Panc1 (cell line): Measurements from ENCODE around the gene EFNA5. TPM values are rescaled to one million over a fixed set of nuclear protein-coding genes. Genes with fewer than 3 reads are reported as not detected.

Experiments
- ATAC-seq: fragments of 200-7000 bp; cut with Tn5 transposase; 2 replicates; pipeline ENCODE4 v1.9.1; 2020; ENCODE audit warnings: mild to moderate bottlenecking, moderate library complexity
- BruUV-seq: library from RNA; stranded (reverse); fragments of 400-500 nt; replicated peaks from 2 replicates; lab custom pipeline; 2021; lab: Mats Ljungman, UMichigan
- CTCF ChIA-PET: fragments of 300-600 bp; sonication (Branson Sonifier 250); formaldehyde crosslinking; loops from one replicate; lab custom pipeline; 2022; ENCODE audit warnings: antibody characterized with exemption; lab: Charles Lee
- POLR2A ChIA-PET: fragments of 300-600 bp; sonication (Branson Sonifier 250); formaldehyde crosslinking; loops from one replicate; lab custom pipeline; 2022; ENCODE audit warnings: antibody characterized with exemption; lab: Charles Lee
- DNase-seq: peaks from one replicate; pipeline ENCODE4 v3.0.0-alpha.2; 2010; ENCODE audit warnings: low read depth, low spot score
- H3K27ac ChIP-seq: 2 replicates; pipeline ENCODE4 v1.5.1; 2011; ENCODE audit warnings: mild to moderate bottlenecking, low read length, inconsistent platforms
- H3K27me3 ChIP-seq: fragments of 200-500 bp; sonication (Bioruptor generic); 2 replicates; pipeline ENCODE4 v1.6.0; 2014; ENCODE audit warnings: low read length, inconsistent platforms; ENCODE audit not compliant: control insufficient read depth, insufficient read depth
- H3K36me3 ChIP-seq: fragments of 200-500 bp; sonication (Bioruptor generic); 2 replicates; pipeline ENCODE4 v1.5.1; 2014; ENCODE audit warnings: inconsistent platforms, mild to moderate bottlenecking, low read length, moderate library complexity; ENCODE audit not compliant: control insufficient read depth, insufficient read depth
- H3K4me1 ChIP-seq: 2 replicates; pipeline ENCODE4 v1.5.1; 2011; ENCODE audit warnings: inconsistent platforms, mild to moderate bottlenecking, low read length, moderate library complexity; ENCODE audit not compliant: control insufficient read depth, insufficient read depth
- H3K4me3 ChIP-seq, 2 experiments: 2 replicates each; pipeline ENCODE4 v1.5.1; 2011 to 2012; ENCODE audit warnings: low read depth in 2 of 2, low read length in 2 of 2, mild to moderate bottlenecking in 2 of 2, inconsistent platforms in 1 of 2, moderate library complexity in 1 of 2
- H3K9me3 ChIP-seq: fragments of 200-500 bp; sonication (Bioruptor generic); 2 replicates; pipeline ENCODE4 v1.5.1; 2014; ENCODE audit warnings: low read depth, mild to moderate bottlenecking, inconsistent platforms, low read length, moderate library complexity; ENCODE audit not compliant: control insufficient read depth, insufficient read depth
- POLR2AphosphoS5 ChIP-seq: IDR thresholded peaks from 2 replicates; pipeline ENCODE4 v1.6.1; 2012; ENCODE audit warnings: mild to moderate bottlenecking, low read depth, low read length, moderate library complexity
- REST ChIP-seq, 2 experiments: IDR thresholded peaks; 2 replicates each; pipeline ENCODE4 v1.6.1; 2011 to 2012; ENCODE audit warnings: low read depth in 2 of 2, control low read depth in 1 of 2, low read length in 1 of 2, mild to moderate bottlenecking in 1 of 2, moderate library complexity in 1 of 2; ENCODE audit not compliant: insufficient read depth in 1 of 2
- SIN3A ChIP-seq: IDR thresholded peaks from 2 replicates; pipeline ENCODE4 v1.6.1; 2012; ENCODE audit warnings: low read depth, mild to moderate bottlenecking, low read length, moderate library complexity, borderline replicate concordance; ENCODE audit not compliant: insufficient read depth
- TCF7L2 ChIP-seq: IDR thresholded peaks from 2 replicates; pipeline ENCODE4 v1.6.1; 2011; ENCODE audit warnings: mild to moderate bottlenecking, low read depth, low read length, inconsistent platforms
- in situ Hi-C: cut with HindIII; loops from 2 replicates; pipeline ENCODE4 v1.10.0; 2016; ENCODE audit warnings: low sequenced_read_pairs, low pct_unique_long_range_greater_than_20kb
- intact Hi-C: fragments of 100-400 bp; cut with micrococcal nuclease; formaldehyde crosslinking; loops from one replicate; pipeline ENCODE4 v1.10.0; 2022; ENCODE audit not compliant: unreplicated experiment
- total RNA-seq: library from RNA; stranded (reverse); gene quantifications from one replicate; pipeline ENCODE4 v1.2.1, GENCODE V29; 2021; ENCODE audit not compliant: unreplicated experiment
- TF ChIP-seq, protein P1 (sequence below): fragments of 450-650 bp; IDR thresholded peaks from 2 replicates; pipeline ENCODE4 v1.5.1; 2017; ENCODE audit warnings: mild to moderate bottlenecking

EFNA5 gene
- total RNA-seq, 1 experiment from 2014 or later: 30.5 TPM

DNA sequence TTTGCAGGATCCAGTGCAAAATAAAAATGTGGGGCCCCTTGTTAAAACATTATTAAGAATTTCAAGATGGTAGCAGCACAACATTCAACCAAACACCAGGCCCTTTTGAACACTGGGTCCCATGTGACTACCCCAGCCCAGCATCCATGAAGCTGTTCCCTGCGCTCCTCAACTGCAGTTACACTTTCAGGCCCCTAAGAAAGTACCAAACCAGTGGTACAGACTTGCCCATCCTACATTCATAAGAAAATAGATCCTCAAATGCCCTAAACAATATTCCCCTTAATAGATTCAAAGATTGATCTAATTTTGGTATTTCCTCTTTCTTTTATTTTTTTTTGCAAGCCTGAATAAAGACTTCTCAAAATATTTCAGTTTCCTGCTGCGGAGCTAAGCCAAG is 201.7 kb downstream of the EFNA5 start:
- no peaks in the 10 kb centered on the region for H3K27me3 ChIP-seq
- no peak for TF ChIP-seq POLR2AphosphoS5
- no peak for TF ChIP-seq REST (IDR thresholded peaks at IDR 0.05; ENCODE audit: insufficient read depth in 1 of 2, low read depth in 2 of 2, low read length in 1 of 2)
- TF ChIP-seq TCF7L2: no peak
- TF ChIP-seq SIN3A: no peak
- TF ChIP-seq, protein P1, sequence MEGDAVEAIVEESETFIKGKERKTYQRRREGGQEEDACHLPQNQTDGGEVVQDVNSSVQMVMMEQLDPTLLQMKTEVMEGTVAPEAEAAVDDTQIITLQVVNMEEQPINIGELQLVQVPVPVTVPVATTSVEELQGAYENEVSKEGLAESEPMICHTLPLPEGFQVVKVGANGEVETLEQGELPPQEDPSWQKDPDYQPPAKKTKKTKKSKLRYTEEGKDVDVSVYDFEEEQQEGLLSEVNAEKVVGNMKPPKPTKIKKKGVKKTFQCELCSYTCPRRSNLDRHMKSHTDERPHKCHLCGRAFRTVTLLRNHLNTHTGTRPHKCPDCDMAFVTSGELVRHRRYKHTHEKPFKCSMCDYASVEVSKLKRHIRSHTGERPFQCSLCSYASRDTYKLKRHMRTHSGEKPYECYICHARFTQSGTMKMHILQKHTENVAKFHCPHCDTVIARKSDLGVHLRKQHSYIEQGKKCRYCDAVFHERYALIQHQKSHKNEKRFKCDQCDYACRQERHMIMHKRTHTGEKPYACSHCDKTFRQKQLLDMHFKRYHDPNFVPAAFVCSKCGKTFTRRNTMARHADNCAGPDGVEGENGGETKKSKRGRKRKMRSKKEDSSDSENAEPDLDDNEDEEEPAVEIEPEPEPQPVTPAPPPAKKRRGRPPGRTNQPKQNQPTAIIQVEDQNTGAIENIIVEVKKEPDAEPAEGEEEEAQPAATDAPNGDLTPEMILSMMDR: no peak
- BruUV-seq: no TSS peak
- ChIA-PET CTCF (no interaction called here), POLR2A (interaction anchor here (0.7 kb wide), 1 partner anchor 77 kb away, joined by 4 read pairs; no protein-coding TSS in a partner anchor)
- intact Hi-C loops: no loop called here
- ATAC-seq (peak; percentile 41; the same call in 1 of the 2 replicates), DNase-seq (no peak)
- 0 out of 4 replicates have a peak overlapping the region, but pooled peaks of 1 of the 2 experiments have one; percentile 6 for H3K4me3 ChIP-seq
- H3K9me3 ChIP-seq: no peaks in the 10 kb centered on the region
- peak overlapping the region; percentile 86 for H3K27ac ChIP-seq
- H3K36me3 ChIP-seq: no peaks in the 10 kb centered on the region
- peaks cover 69% of the 10 kb centered on the region for H3K4me1 ChIP-seq
- in situ Hi-C loops: no loop called here

GRCh38 chr5:107468276-107468675 is 202.5 kb downstream of the EFNA5 start:
- Histone ChIP-seq H3K27ac (peak overlapping the region; percentile 86), H3K9me3 (no peaks in the 10 kb centered on the region), H3K36me3 (no peaks in the 10 kb centered on the region), H3K27me3 (no peaks in the 10 kb centered on the region), H3K4me1 (peaks cover 73% of the 10 kb centered on the region), H3K4me3 (no peak overlapping the region)
- TF ChIP-seq SIN3A (no peak), REST (IDR thresholded peaks at IDR 0.05; ENCODE audit: insufficient read depth in 1 of 2, low read depth in 2 of 2, low read length in 1 of 2) (no peak), TCF7L2 (no peak), POLR2AphosphoS5 (no peak)
- TF ChIP-seq, protein P1: no peak
- POLR2A ChIA-PET: interaction anchor here (0.7 kb wide), 1 partner anchor 76 kb away, joined by 4 read pairs; no protein-coding TSS in a partner anchor
- BruUV-seq: no TSS peak
- in situ Hi-C loops: no loop called here
- intact Hi-C loops: no loop called here
- DNase-seq (no peak), ATAC-seq (no peak)
- CTCF ChIA-PET: interaction anchor here (1.1 kb wide), 1 partner anchor 104 kb away, joined by 4 read pairs; no protein-coding TSS in a partner anchor
